HepG2 (cell line): ENCODE data around the gene CTSD. TPM values are rescaled to one million over a fixed set of nuclear protein-coding genes. Genes with fewer than 3 reads are reported as not detected.

Experiments
- HDAC1 ChIP-seq: sonication (generic); formaldehyde crosslinking; IDR thresholded peaks from 2 replicates; pipeline ENCODE4 v1.5.1; 2020; ENCODE audit warnings: mild to moderate bottlenecking, missing genetic modification reagents
- HDAC2 ChIP-seq: sonication (generic); formaldehyde crosslinking; IDR thresholded peaks from 2 replicates; pipeline ENCODE4 v1.4.0; 2020; ENCODE audit warnings: missing genetic modification reagents
- HNF1B ChIP-seq: sonication (generic); formaldehyde crosslinking; IDR thresholded peaks from 2 replicates; pipeline ENCODE4 v1.5.1; 2020; ENCODE audit warnings: mild to moderate bottlenecking, moderate library complexity, missing genetic modification reagents
- KLF13 ChIP-seq: sonication (generic); formaldehyde crosslinking; IDR thresholded peaks from 2 replicates; pipeline ENCODE4 v1.4.0; 2020; ENCODE audit warnings: mild to moderate bottlenecking, missing genetic modification reagents
- NFKB2 ChIP-seq: sonication (generic); formaldehyde crosslinking; IDR thresholded peaks from 2 replicates; pipeline ENCODE4 v1.4.0; 2020; ENCODE audit warnings: missing genetic modification reagents, borderline replicate concordance
- ONECUT2 ChIP-seq: sonication (generic); formaldehyde crosslinking; IDR thresholded peaks from 2 replicates; pipeline ENCODE4 v1.4.0; 2020; ENCODE audit warnings: missing genetic modification reagents
- SKI ChIP-seq: fragments of 450-650 bp; IDR thresholded peaks from one replicate; pipeline ENCODE4 v1.6.1; 2018; ENCODE audit warnings: mild to moderate bottlenecking; ENCODE audit not compliant: partially characterized antibody
- SP5 ChIP-seq: IDR thresholded peaks from 2 replicates; pipeline ENCODE4 v1.6.1; 2016; ENCODE audit warnings: low read depth, borderline replicate concordance
- ZNF263 ChIP-seq: sonication (generic); formaldehyde crosslinking; IDR thresholded peaks from 2 replicates; pipeline ENCODE4 v1.4.0; 2020; ENCODE audit warnings: missing genetic modification reagents
- ZNF687 ChIP-seq: sonication (generic); formaldehyde crosslinking; IDR thresholded peaks from 2 replicates; pipeline ENCODE4 v1.5.1; 2020; ENCODE audit warnings: mild to moderate bottlenecking, missing genetic modification reagents, moderate library complexity
- ZNF788 ChIP-seq: sonication (generic); formaldehyde crosslinking; IDR thresholded peaks from 2 replicates; pipeline ENCODE4 v1.5.0; 2020; ENCODE audit warnings: mild to moderate bottlenecking, missing genetic modification reagents, borderline replicate concordance
- polyA plus RNA-seq, 8 experiments: library from polyadenylated mRNA; depleted of rRNA in 3 of 8; stranded (reverse) in 7 of 8; unstranded in 1 of 8; fragments of >200 nt; fragmentation: Illumina TruSeq in 4 of 8; extraction: Trizol in 4 of 8; gene quantifications; 2 replicates each; pipeline versions ENCODE4 v1.2.1 to v1.2.3, GENCODE V29; 2011 to 2016; ENCODE audit warnings: low read depth in 4 of 8, missing spikeins in 1 of 8, mixed read lengths in 1 of 8; ENCODE audit not compliant: insufficient read depth in 1 of 8
- total RNA-seq, 5 experiments: library from RNA; depleted of rRNA; stranded (reverse); fragments of >200 nt; fragmentation: Illumina TruSeq; extraction: Trizol; gene quantifications; 2 replicates each; pipeline ENCODE4 v1.2.3, GENCODE V29; 2016; ENCODE audit warnings: low read depth in 1 of 5
- TF ChIP-seq, protein P1 (sequence below): sonication (generic); formaldehyde crosslinking; IDR thresholded peaks from 2 replicates; pipeline ENCODE4 v1.5.0; 2020; ENCODE audit warnings: mild to moderate bottlenecking, missing genetic modification reagents
- TF ChIP-seq, protein P2 (sequence below): sonication (generic); formaldehyde crosslinking; IDR thresholded peaks from 2 replicates; pipeline ENCODE4 v1.4.0; 2020; ENCODE audit warnings: mild to moderate bottlenecking, missing genetic modification reagents

CTSD gene
- total and polyA plus RNA-seq, 2 of the 13 experiments (the other 11 are each of a cell fraction or from before 2014, with no cell fraction given) = 143 to 230 TPM

DNA sequence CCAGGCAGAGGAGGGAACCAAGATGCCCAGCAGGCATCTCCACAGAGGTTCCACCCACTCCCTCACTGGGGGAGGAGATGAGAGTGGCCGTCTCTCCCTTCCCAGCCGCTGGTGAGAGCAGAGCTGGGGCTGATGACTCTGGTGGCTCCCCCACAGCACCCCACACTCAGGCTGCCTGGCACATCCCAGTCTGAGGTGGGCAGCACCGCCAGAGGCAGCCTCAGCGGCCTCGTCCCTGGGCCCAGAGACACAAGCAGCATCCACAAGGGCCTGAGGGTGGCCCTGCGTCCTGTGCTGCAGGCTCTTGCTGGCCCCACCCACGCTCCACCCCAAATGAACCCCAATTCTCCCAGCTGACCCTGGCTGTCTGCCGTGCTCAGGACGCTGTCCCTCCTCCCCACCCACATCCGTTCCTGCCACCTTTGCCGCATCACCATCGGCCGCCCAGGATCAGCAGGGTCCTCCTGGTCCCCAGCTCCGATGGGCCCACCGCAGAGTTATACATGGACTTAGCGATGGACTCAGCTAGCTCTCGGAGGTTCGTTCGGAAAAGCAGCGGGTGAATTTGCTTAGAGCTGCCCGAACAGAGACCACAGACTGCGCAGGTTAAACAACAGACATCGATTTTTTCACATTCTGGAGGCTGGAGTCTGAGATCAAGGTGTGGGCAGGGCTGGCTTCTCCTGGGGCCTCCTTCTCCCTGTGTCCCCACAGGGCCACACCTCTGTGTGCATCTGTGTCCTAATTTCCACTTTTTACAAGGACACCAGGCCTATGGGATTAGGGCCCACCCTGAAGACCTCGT, 20.2 kb upstream of the CTSD start (continued):
- TF ChIP-seq HDAC2 (0 out of 2 replicates have a peak, but pooled peaks have one; percentile 25), ONECUT2 (CRISPR knock-in tag) (peak; percentile 95), KLF13 (no peak), NFKB2 (CRISPR knock-in tag) (0 out of 2 replicates have a peak, but pooled peaks have one; percentile 2), ZNF687 (CRISPR knock-in tag) (peak; percentile 24; the same call in 1 of the 2 replicates), HNF1B (peak; percentile 22; the same call in 1 of the 2 replicates), SP5 (0 out of 2 replicates have a peak, but pooled peaks have one; percentile 19), SKI (peak; percentile 16), ZNF263 (CRISPR knock-in tag) (peak; percentile 78), HDAC1 (CRISPR knock-in tag) (peak; percentile 58), ZNF788 (0 out of 2 replicates have a peak, but pooled peaks have one; percentile 36)
- TF ChIP-seq, protein P1, sequence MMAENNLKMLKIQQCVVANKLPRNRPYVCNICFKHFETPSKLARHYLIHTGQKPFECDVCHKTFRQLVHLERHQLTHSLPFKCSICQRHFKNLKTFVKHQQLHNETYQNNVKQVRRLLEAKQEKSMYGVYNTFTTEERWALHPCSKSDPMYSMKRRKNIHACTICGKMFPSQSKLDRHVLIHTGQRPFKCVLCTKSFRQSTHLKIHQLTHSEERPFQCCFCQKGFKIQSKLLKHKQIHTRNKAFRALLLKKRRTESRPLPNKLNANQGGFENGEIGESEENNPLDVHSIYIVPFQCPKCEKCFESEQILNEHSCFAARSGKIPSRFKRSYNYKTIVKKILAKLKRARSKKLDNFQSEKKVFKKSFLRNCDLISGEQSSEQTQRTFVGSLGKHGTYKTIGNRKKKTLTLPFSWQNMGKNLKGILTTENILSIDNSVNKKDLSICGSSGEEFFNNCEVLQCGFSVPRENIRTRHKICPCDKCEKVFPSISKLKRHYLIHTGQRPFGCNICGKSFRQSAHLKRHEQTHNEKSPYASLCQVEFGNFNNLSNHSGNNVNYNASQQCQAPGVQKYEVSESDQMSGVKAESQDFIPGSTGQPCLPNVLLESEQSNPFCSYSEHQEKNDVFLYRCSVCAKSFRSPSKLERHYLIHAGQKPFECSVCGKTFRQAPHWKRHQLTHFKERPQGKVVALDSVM (CRISPR knock-in tag) = peak; percentile 57; the same call in 1 of the 2 replicates
- TF ChIP-seq, protein P2, sequence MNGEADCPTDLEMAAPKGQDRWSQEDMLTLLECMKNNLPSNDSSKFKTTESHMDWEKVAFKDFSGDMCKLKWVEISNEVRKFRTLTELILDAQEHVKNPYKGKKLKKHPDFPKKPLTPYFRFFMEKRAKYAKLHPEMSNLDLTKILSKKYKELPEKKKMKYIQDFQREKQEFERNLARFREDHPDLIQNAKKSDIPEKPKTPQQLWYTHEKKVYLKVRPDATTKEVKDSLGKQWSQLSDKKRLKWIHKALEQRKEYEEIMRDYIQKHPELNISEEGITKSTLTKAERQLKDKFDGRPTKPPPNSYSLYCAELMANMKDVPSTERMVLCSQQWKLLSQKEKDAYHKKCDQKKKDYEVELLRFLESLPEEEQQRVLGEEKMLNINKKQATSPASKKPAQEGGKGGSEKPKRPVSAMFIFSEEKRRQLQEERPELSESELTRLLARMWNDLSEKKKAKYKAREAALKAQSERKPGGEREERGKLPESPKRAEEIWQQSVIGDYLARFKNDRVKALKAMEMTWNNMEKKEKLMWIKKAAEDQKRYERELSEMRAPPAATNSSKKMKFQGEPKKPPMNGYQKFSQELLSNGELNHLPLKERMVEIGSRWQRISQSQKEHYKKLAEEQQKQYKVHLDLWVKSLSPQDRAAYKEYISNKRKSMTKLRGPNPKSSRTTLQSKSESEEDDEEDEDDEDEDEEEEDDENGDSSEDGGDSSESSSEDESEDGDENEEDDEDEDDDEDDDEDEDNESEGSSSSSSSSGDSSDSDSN (CRISPR knock-in tag) = peak; percentile 42; the same call in 1 of the 2 replicates
- TF ChIP-seq, all 625 proteins: peak for 21
